Subcutaneous adipose tissue (tissue), 4 donors: ENCODE measurements around the gene RETREG1. TPM values are rescaled to one million over a fixed set of nuclear protein-coding genes. Genes with fewer than 3 reads are reported as not detected.

ENCODE experiments used
- total RNA-seq, 4 donors: library from RNA; depleted of rRNA; stranded (reverse); fragments of >200 nt; gene quantifications; one replicate each; pipeline ENCODE4 v1.1.0, GENCODE V29; 2016
- TF ChIP-seq, protein P1 (sequence below): fragments of 450-650 bp; IDR thresholded peaks from one replicate; pipeline ENCODE4 v1.5.1; 2016; ENCODE audit warnings: low read depth, mild to moderate bottlenecking, control low read depth, antibody characterized with exemption, moderate library complexity

The RETREG1 gene
- total RNA-seq, 4 donors from 2014 or later, result 71.0 to 131 (median 91.7) TPM

DNA sequence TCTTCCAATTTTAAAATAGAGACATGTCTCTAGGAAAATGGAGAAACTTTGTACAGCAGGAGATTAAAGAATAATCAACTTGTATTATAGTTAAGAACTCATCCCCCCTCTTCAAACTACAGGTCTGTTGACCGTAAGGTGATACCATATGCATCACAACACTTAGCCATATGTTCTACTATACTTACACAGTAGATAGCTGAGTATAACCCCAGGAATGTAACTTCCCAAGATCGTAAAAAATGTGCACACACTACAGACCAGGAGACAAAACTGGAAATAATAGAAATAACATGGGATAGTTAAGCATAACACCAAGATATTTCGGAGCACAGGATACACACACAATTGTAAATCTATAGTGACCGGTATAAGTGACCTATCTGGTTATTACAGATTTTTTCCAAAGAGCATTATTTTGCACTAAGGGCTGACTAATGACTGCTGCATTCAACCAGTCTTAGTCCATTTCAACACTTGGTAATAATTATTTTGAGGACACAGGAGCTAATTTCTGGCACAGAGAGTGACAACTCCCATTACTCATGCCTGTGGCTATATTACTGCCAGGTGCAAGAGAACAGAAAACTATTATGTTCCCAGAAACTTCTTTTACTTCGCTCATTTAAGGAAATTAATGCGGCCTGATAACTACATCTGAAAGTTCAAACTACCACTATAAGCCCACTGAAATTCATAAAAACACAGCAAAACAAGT lies 135.8 kb downstream of the RETREG1 start:
- TF ChIP-seq, protein P1, sequence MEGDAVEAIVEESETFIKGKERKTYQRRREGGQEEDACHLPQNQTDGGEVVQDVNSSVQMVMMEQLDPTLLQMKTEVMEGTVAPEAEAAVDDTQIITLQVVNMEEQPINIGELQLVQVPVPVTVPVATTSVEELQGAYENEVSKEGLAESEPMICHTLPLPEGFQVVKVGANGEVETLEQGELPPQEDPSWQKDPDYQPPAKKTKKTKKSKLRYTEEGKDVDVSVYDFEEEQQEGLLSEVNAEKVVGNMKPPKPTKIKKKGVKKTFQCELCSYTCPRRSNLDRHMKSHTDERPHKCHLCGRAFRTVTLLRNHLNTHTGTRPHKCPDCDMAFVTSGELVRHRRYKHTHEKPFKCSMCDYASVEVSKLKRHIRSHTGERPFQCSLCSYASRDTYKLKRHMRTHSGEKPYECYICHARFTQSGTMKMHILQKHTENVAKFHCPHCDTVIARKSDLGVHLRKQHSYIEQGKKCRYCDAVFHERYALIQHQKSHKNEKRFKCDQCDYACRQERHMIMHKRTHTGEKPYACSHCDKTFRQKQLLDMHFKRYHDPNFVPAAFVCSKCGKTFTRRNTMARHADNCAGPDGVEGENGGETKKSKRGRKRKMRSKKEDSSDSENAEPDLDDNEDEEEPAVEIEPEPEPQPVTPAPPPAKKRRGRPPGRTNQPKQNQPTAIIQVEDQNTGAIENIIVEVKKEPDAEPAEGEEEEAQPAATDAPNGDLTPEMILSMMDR, result no peak

GRCh38 chr5:16480144-16480543 lies 136.7 kb downstream of the RETREG1 start:
- TF ChIP-seq, protein P1, result no peak

- TF ChIP-seq, protein P1, result no peak
Measured at GRCh38 chr5:16477541-16477940, 139.3 kb downstream of the RETREG1 start.

DNA sequence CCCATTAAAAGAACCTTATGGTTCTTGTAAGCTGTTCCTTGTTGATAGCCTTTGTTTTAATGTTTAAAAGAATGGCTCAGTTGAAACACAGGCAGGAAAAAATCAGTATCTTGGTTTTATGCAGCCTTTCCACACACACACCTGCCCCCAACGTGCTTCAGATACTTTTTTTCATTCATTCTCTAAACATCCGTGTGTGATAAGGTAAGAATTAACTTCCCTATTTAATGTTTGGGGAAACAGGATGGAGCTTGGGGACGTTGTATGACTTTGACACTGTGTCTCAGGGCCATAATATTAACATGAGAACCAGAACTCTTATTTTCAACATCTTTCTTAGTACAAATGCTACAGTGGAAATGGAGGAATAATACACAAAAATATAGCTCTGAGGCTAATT lies 145.4 kb downstream of the RETREG1 start:
- TF ChIP-seq, protein P1, result no peak

GRCh38 chr5:16467363-16468219 lies 149.2 kb downstream of the RETREG1 start:
- TF ChIP-seq, protein P1, result no peak

DNA sequence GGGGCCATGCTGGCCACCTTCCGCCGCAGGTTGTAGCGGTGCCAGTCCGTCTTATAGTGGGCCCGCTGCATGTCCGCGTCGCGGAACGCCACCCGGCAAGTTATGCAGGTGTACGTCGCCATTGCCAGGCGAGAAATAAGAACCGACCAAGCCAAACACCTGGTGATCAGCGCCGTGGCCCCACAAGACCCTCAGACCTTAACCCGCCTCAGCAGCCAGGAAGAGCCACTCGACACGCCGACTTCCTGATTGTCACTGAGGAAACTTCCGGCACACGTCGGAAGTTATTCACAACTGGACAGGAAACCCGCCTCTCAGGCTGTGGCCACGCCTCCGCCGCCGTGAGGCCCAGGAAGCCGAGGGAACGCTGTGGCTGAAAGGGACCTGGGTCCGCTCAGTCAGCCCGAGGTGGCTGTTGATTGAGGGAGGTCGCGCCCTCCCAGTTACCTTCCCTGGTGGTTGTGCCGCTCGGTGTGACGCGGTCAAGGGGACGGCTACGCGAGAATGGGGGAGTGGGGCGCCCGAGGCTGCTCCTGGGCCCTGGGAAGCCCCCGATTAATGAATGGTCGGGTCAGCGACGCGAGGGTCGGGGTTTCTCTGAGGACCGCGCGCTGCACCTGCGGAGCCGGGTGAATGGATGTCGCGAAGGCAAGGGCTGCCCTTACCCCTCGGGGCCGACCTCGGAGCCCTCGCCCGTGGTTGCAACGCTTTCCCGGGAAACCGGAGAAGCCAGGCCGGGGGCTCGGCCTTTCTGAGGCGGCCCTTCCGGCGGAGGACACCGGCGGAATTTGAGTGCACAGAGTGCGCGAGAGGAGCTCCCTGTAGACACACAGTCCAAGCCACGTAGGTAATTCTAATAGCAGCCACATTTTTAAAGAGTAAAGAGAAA lies 151.0 kb downstream of the RETREG1 start, which contains the start of gene ZNF622:
TSS of gene ZNF622 (minus strand) at position 257 of the 889 bp plus-strand sequence. CDS start at position 122, 135 bp downstream.
- TF ChIP-seq, protein P1, result no peak
